RKO (cell line): ENCODE data around the gene EEF1AKMT2.

ENCODE experiments used
- DNase-seq: peaks from one replicate; pipeline ENCODE4 v3.0.0-alpha.2; 2016; ENCODE audit warnings: low spot score

Gene EEF1AKMT2

GRCh38 chr10:124737221-124737620 lies 54.5 kb downstream of the EEF1AKMT2 start:
- DNase-seq, result no peak

GRCh38 chr10:124736491-124737136 lies 55.1 kb downstream of the EEF1AKMT2 start:
- no peak for DNase-seq

GRCh38 chr10:124735491-124736286 lies 56.0 kb downstream of the EEF1AKMT2 start:
- DNase-seq, result no peak

GRCh38 chr10:124734311-124735166 lies 57.1 kb downstream of the EEF1AKMT2 start:
- DNase-seq, result no peak

- no peak for DNase-seq
These were observed 58.0 kb downstream of the EEF1AKMT2 start for GRCh38 chr10:124733571-124734245.

GRCh38 chr10:124732931-124733570 lies 58.6 kb downstream of the EEF1AKMT2 start:
- DNase-seq, result no peak

GRCh38 chr10:124731551-124731950 lies 60.1 kb downstream of the EEF1AKMT2 start:
- DNase-seq, result no peak

GRCh38 chr10:124730790-124731189 lies 60.9 kb downstream of the EEF1AKMT2 start:
- no peak for DNase-seq

GRCh38 chr10:124728830-124729661 lies 62.6 kb downstream of the EEF1AKMT2 start:
- DNase-seq, result no peak

GRCh38 chr10:124728071-124728829 lies 63.4 kb downstream of the EEF1AKMT2 start:
- no peak for DNase-seq

GRCh38 chr10:124727361-124727960 lies 64.2 kb downstream of the EEF1AKMT2 start:
- no peak for DNase-seq

GRCh38 chr10:124725791-124726190 lies 65.9 kb downstream of the EEF1AKMT2 start:
- no peak for DNase-seq

GRCh38 chr10:124725171-124725631 lies 66.5 kb downstream of the EEF1AKMT2 start:
- no peak for DNase-seq

GRCh38 chr10:124724279-124725027 lies 67.2 kb downstream of the EEF1AKMT2 start:
- DNase-seq, result no peak

GRCh38 chr10:124723826-124724225 lies 67.9 kb downstream of the EEF1AKMT2 start:
- DNase-seq, result no peak

- DNase-seq, result no peak
These were observed 68.6 kb downstream of the EEF1AKMT2 start for GRCh38 chr10:124722798-124723783.

GRCh38 chr10:124721330-124722045 lies 70.2 kb downstream of the EEF1AKMT2 start:
- DNase-seq, result no peak
